ENCODE results near the gene WDR4. TPM values are rescaled to one million over a fixed set of nuclear protein-coding genes. Genes with fewer than 3 reads are reported as not detected.
A peak's percentile ranks its signal among the peaks of the same experiment; 100 is the strongest.
"Not testable (repeated sequence)": the region's sequence is repeated elsewhere in the genome, so short reads cannot be mapped to it uniquely, and the experiment has no call there.

The WDR4 gene
- polyA plus RNA-seq, 1 of the 3 experiments (the other 2 are of a cell fraction) = 26.5 TPM

GRCh38 chr21:42839271-42840231 lies 39.8 kb downstream of the WDR4 start:
- Histone ChIP-seq H2AFZ (ENCODE audit: low read depth) (no peak overlapping the region), H3F3A (replicated peaks; ENCODE audit: insufficient read depth) (no peaks in the 10 kb centered on the region), H3K4me2 (no peak overlapping the region), H3K4me3 (ENCODE audit: low read depth in 2 of 2, low read length in 1 of 2) (no peak overlapping the region), H3K79me2 (ENCODE audit: insufficient read depth) (peaks cover 16% of the 10 kb centered on the region), H3K9me3 (no peaks in the 10 kb centered on the region), H3K27me3 (ENCODE audit: insufficient read depth) (no peaks in the 10 kb centered on the region), H3K36me3 (replicated peaks in 1 of 2; ENCODE audit: control insufficient read depth in 1 of 2, insufficient read depth in 2 of 2, low read length in 1 of 2) (peaks cover 12 to 36% of the 10 kb centered on the region in 2 experiments), H3K4me1 (ENCODE audit: control insufficient read depth in 1 of 2, insufficient read depth in 2 of 2, low read depth in 1 of 2, low read length in 1 of 2) (no peaks in the 10 kb centered on the region), H4K20me1 (ENCODE audit: insufficient read depth) (peaks cover 9% of the 10 kb centered on the region), H3K9ac (no peak overlapping the region), H3K9me2 (no peaks in the 10 kb centered on the region), H3K27ac (ENCODE audit: low read depth in 2 of 2, low read length in 1 of 2) (no peak overlapping the region)
- TF ChIP-seq, protein P1, sequence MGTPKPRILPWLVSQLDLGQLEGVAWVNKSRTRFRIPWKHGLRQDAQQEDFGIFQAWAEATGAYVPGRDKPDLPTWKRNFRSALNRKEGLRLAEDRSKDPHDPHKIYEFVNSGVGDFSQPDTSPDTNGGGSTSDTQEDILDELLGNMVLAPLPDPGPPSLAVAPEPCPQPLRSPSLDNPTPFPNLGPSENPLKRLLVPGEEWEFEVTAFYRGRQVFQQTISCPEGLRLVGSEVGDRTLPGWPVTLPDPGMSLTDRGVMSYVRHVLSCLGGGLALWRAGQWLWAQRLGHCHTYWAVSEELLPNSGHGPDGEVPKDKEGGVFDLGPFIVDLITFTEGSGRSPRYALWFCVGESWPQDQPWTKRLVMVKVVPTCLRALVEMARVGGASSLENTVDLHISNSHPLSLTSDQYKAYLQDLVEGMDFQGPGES (IDR thresholded peaks at IDR 0.05; ENCODE audit: low read depth, low read length) = no peak
- TF ChIP-seq USF1 (IDR thresholded peaks at IDR 0.05; ENCODE audit: borderline replicate concordance, low read depth) (no peak), RXRA (IDR thresholded peaks at IDR 0.05; ENCODE audit: borderline replicate concordance, low read depth) (no peak), TCF12 (IDR thresholded peaks at IDR 0.05) (no peak), GATA2 (CRISPR knock-in tag; IDR thresholded peaks at IDR 0.05) (no peak), CHD2 (IDR thresholded peaks at IDR 0.05; ENCODE audit: low read length, partially characterized antibody) (no peak), JUND (IDR thresholded peaks at IDR 0.05) (no peak), RAD21 (IDR thresholded peaks at IDR 0.05; ENCODE audit: low read length) (no peak), PBX3 (IDR thresholded peaks at IDR 0.05) (no peak), TAF1 (IDR thresholded peaks at IDR 0.05; ENCODE audit: borderline replicate concordance, low read depth, low read length) (no peak), NRF1 (IDR thresholded peaks at IDR 0.05; ENCODE audit: low read depth, low read length) (no peak), MEF2A (IDR thresholded peaks at IDR 0.05; ENCODE audit: borderline replicate concordance, low read depth) (no peak), TEAD4 (IDR thresholded peaks at IDR 0.05; ENCODE audit: borderline replicate concordance, insufficient read depth) (no peak), POLR2AphosphoS5 (IDR thresholded peaks at IDR 0.05; ENCODE audit: low read depth, low read length) (no peak), FOXM1 (IDR thresholded peaks at IDR 0.05; ENCODE audit: low read depth) (no peak), RCOR1 (IDR thresholded peaks at IDR 0.05; ENCODE audit: low read length) (no peak), SIN3A (IDR thresholded peaks at IDR 0.05; ENCODE audit: borderline replicate concordance, low read depth, low read length) (no peak), NFIC (IDR thresholded peaks at IDR 0.05; ENCODE audit: borderline replicate concordance) (no peak), REST (IDR thresholded peaks at IDR 0.05; ENCODE audit: low read depth, low read length) (no peak)
- TF ChIP-seq, protein P2, sequence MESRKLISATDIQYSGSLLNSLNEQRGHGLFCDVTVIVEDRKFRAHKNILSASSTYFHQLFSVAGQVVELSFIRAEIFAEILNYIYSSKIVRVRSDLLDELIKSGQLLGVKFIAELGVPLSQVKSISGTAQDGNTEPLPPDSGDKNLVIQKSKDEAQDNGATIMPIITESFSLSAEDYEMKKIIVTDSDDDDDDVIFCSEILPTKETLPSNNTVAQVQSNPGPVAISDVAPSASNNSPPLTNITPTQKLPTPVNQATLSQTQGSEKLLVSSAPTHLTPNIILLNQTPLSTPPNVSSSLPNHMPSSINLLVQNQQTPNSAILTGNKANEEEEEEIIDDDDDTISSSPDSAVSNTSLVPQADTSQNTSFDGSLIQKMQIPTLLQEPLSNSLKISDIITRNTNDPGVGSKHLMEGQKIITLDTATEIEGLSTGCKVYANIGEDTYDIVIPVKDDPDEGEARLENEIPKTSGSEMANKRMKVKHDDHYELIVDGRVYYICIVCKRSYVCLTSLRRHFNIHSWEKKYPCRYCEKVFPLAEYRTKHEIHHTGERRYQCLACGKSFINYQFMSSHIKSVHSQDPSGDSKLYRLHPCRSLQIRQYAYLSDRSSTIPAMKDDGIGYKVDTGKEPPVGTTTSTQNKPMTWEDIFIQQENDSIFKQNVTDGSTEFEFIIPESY (IDR thresholded peaks at IDR 0.05; ENCODE audit: borderline replicate concordance, low read depth) = no peak
- WGBS (ENCODE audit: low lambda C conversion rate) = 95% methylated on average over 9 of the region's 29 CpGs
- POLR2A ChIA-PET = no interaction called here
- CTCF ChIA-PET = no interaction called here
- DNase-seq = peak; percentile 24

- H3K4me3 ChIP-seq (ENCODE audit: low read depth in 2 of 2, low read length in 1 of 2); CTCF ChIA-PET; H4K20me1 ChIP-seq (ENCODE audit: insufficient read depth); H3K9ac ChIP-seq; H3K9me3 ChIP-seq; H3K4me1 ChIP-seq (ENCODE audit: control insufficient read depth in 1 of 2, insufficient read depth in 2 of 2, low read depth in 1 of 2, low read length in 1 of 2); H3K27ac ChIP-seq (ENCODE audit: low read depth in 2 of 2, low read length in 1 of 2); H2AFZ ChIP-seq (ENCODE audit: low read depth); POLR2A ChIA-PET; H3K9me2 ChIP-seq; H3K4me2 ChIP-seq; DNase-seq; H3K79me2 ChIP-seq (ENCODE audit: insufficient read depth); H3K27me3 ChIP-seq (ENCODE audit: insufficient read depth); H3F3A ChIP-seq (replicated peaks; ENCODE audit: insufficient read depth): not testable (repeated sequence)
- H3K36me3 ChIP-seq (replicated peaks in 1 of 2; ENCODE audit: control insufficient read depth in 1 of 2, insufficient read depth in 2 of 2, low read length in 1 of 2) = peaks cover 9 to 28% of the 10 kb centered on the region in 2 experiments
- WGBS (ENCODE audit: low lambda C conversion rate) = 98% methylated on average over 8 of the region's 8 CpGs
Observed at GRCh38 chr21:42838212-42838690, 41.1 kb downstream of the WDR4 start.
